ENCODE results near the gene BET1.

Gene BET1

DNA sequence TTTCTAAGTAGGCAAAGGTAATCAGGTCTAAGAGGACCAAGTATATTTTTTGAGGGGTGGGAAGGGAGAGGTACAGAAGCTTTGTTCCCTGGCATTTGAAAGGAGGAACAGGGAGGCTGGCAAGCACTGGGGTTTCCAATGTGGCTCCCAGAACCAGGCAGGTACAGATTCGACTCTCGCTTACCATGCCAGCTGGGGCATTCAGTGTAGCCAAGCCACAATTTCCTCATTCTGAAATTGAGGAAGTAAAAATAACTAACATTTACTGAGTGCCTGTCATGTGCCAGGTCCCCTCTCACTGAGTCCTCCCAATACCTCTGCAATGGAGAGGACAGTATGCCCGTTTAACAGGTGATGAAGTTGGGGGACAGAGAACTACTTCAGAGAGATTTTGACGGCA is 45.9 kb upstream of the BET1 start:
- ATAC-seq: no peak
- no peak for TF ChIP-seq TOX (CRISPR knock-in tag; IDR thresholded peaks at IDR 0.05; ENCODE audit: borderline replicate concordance)

DNA sequence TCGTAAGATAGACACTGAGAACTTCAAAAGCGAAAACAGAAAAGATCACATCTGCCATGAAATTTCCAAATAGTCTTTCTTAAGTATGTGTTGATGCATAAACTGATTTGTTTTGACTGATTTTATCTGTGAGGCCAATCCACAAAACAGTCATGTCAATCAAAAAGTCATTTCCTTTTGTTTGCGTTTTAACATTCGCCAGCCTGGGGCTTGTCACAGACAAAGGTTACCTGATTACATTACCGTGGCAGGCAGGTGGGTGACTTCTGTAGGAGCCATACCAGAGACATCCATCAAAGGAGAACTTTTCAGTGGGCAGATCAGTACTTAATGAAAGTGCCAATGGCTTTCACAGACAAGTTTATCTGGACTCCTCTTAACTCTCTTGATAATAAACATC is 45.5 kb upstream of the BET1 start:
- TF ChIP-seq ZFP3 (CRISPR knock-in tag; IDR thresholded peaks at IDR 0.05): no peak
- TF ChIP-seq ZFP30 (CRISPR knock-in tag; IDR thresholded peaks at IDR 0.05): no peak
- no peak for TF ChIP-seq TOX (CRISPR knock-in tag; IDR thresholded peaks at IDR 0.05; ENCODE audit: borderline replicate concordance)
- TF ChIP-seq ZC3H10 (CRISPR knock-in tag; IDR thresholded peaks at IDR 0.05): no peak
- TF ChIP-seq POU6F1 (CRISPR knock-in tag; IDR thresholded peaks at IDR 0.05; ENCODE audit: borderline replicate concordance, low read depth): no peak
- TF ChIP-seq ZNF70 (CRISPR knock-in tag; IDR thresholded peaks at IDR 0.05): no peak
- no peak for TF ChIP-seq ZNF8 (CRISPR knock-in tag; IDR thresholded peaks at IDR 0.05)
- TF ChIP-seq PPARA (CRISPR knock-in tag; IDR thresholded peaks at IDR 0.05; ENCODE audit: borderline replicate concordance): no peak
- TF ChIP-seq GLIS3 (CRISPR knock-in tag; IDR thresholded peaks at IDR 0.05): no peak
- TF ChIP-seq, protein P1, sequence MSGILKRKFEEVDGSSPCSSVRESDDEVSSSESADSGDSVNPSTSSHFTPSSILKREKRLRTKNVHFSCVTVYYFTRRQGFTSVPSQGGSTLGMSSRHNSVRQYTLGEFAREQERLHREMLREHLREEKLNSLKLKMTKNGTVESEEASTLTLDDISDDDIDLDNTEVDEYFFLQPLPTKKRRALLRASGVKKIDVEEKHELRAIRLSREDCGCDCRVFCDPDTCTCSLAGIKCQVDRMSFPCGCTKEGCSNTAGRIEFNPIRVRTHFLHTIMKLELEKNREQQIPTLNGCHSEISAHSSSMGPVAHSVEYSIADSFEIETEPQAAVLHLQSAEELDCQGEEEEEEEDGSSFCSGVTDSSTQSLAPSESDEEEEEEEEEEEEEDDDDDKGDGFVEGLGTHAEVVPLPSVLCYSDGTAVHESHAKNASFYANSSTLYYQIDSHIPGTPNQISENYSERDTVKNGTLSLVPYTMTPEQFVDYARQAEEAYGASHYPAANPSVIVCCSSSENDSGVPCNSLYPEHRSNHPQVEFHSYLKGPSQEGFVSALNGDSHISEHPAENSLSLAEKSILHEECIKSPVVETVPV (CRISPR knock-in tag; IDR thresholded peaks at IDR 0.05): no peak
- TF ChIP-seq, protein P2, sequence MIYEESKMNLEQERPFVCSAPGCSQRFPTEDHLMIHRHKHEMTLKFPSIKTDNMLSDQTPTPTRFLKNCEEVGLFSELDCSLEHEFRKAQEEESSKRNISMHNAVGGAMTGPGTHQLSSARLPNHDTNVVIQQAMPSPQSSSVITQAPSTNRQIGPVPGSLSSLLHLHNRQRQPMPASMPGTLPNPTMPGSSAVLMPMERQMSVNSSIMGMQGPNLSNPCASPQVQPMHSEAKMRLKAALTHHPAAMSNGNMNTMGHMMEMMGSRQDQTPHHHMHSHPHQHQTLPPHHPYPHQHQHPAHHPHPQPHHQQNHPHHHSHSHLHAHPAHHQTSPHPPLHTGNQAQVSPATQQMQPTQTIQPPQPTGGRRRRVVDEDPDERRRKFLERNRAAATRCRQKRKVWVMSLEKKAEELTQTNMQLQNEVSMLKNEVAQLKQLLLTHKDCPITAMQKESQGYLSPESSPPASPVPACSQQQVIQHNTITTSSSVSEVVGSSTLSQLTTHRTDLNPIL (CRISPR knock-in tag; IDR thresholded peaks at IDR 0.05; ENCODE audit: low read depth): no peak
- no peak for TF ChIP-seq RARB (CRISPR knock-in tag; IDR thresholded peaks at IDR 0.05)
- no peak for TF ChIP-seq TSHZ2 (CRISPR knock-in tag; IDR thresholded peaks at IDR 0.05)
- TF ChIP-seq CSDC2 (CRISPR knock-in tag; IDR thresholded peaks at IDR 0.05): no peak
- no peak for TF ChIP-seq ZNF565 (CRISPR knock-in tag; conservative IDR thresholded peaks at IDR 0.05; ENCODE audit: low read depth)
- no peak for TF ChIP-seq BACH2 (CRISPR knock-in tag; IDR thresholded peaks at IDR 0.05; ENCODE audit: borderline replicate concordance)
- TF ChIP-seq ESRRG (CRISPR knock-in tag; IDR thresholded peaks at IDR 0.05): no peak
- ATAC-seq: no peak

- TF ChIP-seq SNAI2 (CRISPR knock-in tag; IDR thresholded peaks at IDR 0.05) (no peak), ZFP3 (CRISPR knock-in tag; IDR thresholded peaks at IDR 0.05) (no peak), ZC3H10 (CRISPR knock-in tag; IDR thresholded peaks at IDR 0.05) (no peak), ESRRG (CRISPR knock-in tag; IDR thresholded peaks at IDR 0.05) (no peak)
- ATAC-seq: no peak
These were observed 44.6 kb upstream of the BET1 start for GRCh38 chr7:94048755-94049154.

DNA sequence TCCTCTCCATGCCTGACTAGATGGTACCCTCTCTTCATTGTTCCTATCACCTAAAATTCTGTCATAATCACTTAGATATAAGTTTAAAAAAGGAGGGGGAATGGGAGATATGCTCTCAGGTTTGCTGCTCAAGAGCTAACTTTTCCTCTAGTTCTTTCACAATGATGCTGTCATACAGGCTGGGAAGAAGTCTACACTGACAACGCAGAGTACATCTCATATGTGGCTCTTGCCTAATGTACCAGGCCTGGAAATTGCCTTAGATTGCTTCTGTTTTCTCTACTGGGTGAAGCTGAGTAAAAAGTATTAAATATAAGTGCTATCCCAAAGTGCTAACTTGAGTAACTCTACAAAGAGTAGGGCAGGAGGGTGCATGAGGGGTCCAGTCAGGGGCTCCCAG is 43.8 kb upstream of the BET1 start:
- ATAC-seq: no peak
- TF ChIP-seq GLIS3 (CRISPR knock-in tag; IDR thresholded peaks at IDR 0.05) (no peak), OSR1 (CRISPR knock-in tag; IDR thresholded peaks at IDR 0.05) (no peak), TOX (CRISPR knock-in tag; IDR thresholded peaks at IDR 0.05; ENCODE audit: borderline replicate concordance) (no peak), ZFP3 (CRISPR knock-in tag; IDR thresholded peaks at IDR 0.05) (no peak), PATZ1 (CRISPR knock-in tag; IDR thresholded peaks at IDR 0.05; ENCODE audit: borderline replicate concordance) (no peak), ESRRG (CRISPR knock-in tag; IDR thresholded peaks at IDR 0.05) (no peak), ISL1 (CRISPR knock-in tag; IDR thresholded peaks at IDR 0.05) (no peak), RARB (CRISPR knock-in tag; IDR thresholded peaks at IDR 0.05) (no peak), ZNF70 (CRISPR knock-in tag; IDR thresholded peaks at IDR 0.05) (no peak), SNAI2 (CRISPR knock-in tag; IDR thresholded peaks at IDR 0.05) (no peak)
- TF ChIP-seq, protein P2 (CRISPR knock-in tag; IDR thresholded peaks at IDR 0.05; ENCODE audit: low read depth): no peak
